Neural progenitor cell (in vitro differentiated cells): ENCODE results near the gene DBH. TPM values are rescaled to one million over a fixed set of nuclear protein-coding genes. Genes with fewer than 3 reads are reported as not detected.

Experiments
- DNase-seq: peaks from one replicate; pipeline ENCODE4 v3.0.0-alpha.2; 2016; ENCODE audit warnings: low spot score
- H2AFZ ChIP-seq: fragments of 200-600 bp; sonication (generic); replicated peaks from 2 replicates; pipeline ENCODE4 v1.6.1; 2016; ENCODE audit warnings: antibody characterized with exemption
- H3F3A ChIP-seq: fragments of 200-600 bp; sonication (generic); 2 replicates; pipeline ENCODE4 v1.6.1; 2016; ENCODE audit warnings: antibody characterized with exemption, low read depth
- H3K27ac ChIP-seq: fragments of 200-600 bp; sonication (generic); 2 replicates; pipeline ENCODE4 v1.5.1; 2016; ENCODE audit warnings: mild to moderate bottlenecking
- H3K27me3 ChIP-seq: fragments of 200-600 bp; sonication (generic); 2 replicates; pipeline ENCODE4 v1.6.1; 2016; ENCODE audit warnings: mild to moderate bottlenecking, moderate library complexity
- H3K36me3 ChIP-seq: fragments of 200-600 bp; sonication (generic); 2 replicates; pipeline ENCODE4 v1.5.1; 2016
- H3K4me1 ChIP-seq: fragments of 200-600 bp; sonication (generic); 2 replicates; pipeline ENCODE4 v1.6.1; 2016; ENCODE audit warnings: mixed run types
- H3K4me2 ChIP-seq: fragments of 200-600 bp; sonication (generic); 2 replicates; pipeline ENCODE4 v1.6.1; 2016
- H3K4me3 ChIP-seq: fragments of 200-600 bp; sonication (generic); 2 replicates; pipeline ENCODE4 v1.5.1; 2016
- H3K79me2 ChIP-seq: fragments of 200-600 bp; sonication (generic); 2 replicates; pipeline ENCODE4 v1.6.1; 2016; ENCODE audit warnings: low read depth
- H3K9ac ChIP-seq: fragments of 200-600 bp; sonication (generic); 2 replicates; pipeline ENCODE4 v1.6.1; 2016
- H3K9me3 ChIP-seq: fragments of 200-600 bp; sonication (generic); 2 replicates; pipeline ENCODE4 v1.5.1; 2016; ENCODE audit warnings: low read depth
- H4K20me1 ChIP-seq: fragments of 200-600 bp; sonication (generic); 2 replicates; pipeline ENCODE4 v1.6.1; 2016; ENCODE audit warnings: low read depth
- H3K27ac Mint-ChIP-seq: 3 replicates; pipeline ENCODE4 v1.8.0; 2021; ENCODE audit warnings: mixed read lengths
- H3K27me3 Mint-ChIP-seq: 2 replicates; pipeline ENCODE4 v1.8.0; 2022; ENCODE audit warnings: low read depth, mild to moderate bottlenecking, inconsistent platforms, moderate library complexity, mixed read lengths; ENCODE audit not compliant: insufficient read depth
- H3K36me3 Mint-ChIP-seq: 3 replicates; pipeline ENCODE4 v1.8.0; 2021; ENCODE audit warnings: mixed read lengths
- H3K4me1 Mint-ChIP-seq: 3 replicates; pipeline ENCODE4 v1.8.0; 2021; ENCODE audit warnings: mixed read lengths
- H3K4me3 Mint-ChIP-seq: 3 replicates; pipeline ENCODE4 v1.8.0; 2021; ENCODE audit warnings: mild to moderate bottlenecking, moderate library complexity, mixed read lengths
- H3K9me3 Mint-ChIP-seq: 3 replicates; pipeline ENCODE4 v1.8.0; 2020; ENCODE audit warnings: mixed read lengths
- EZH2 ChIP-seq: fragments of 200-600 bp; sonication (generic); IDR thresholded peaks from 2 replicates; pipeline ENCODE4 v1.6.1; 2017; ENCODE audit warnings: antibody characterized with exemption, mild to moderate bottlenecking, moderate library complexity
- EZH2phosphoT487 ChIP-seq: fragments of 200-600 bp; sonication (generic); IDR thresholded peaks from 2 replicates; pipeline ENCODE4 v1.6.1; 2017; ENCODE audit warnings: antibody characterized with exemption
- total RNA-seq: library from RNA; depleted of rRNA; stranded (reverse); fragments of >200 nt; gene quantifications from 2 replicates; pipeline ENCODE4 v1.2.3, GENCODE V29; 2015; ENCODE audit warnings: low replicate concordance
- TF ChIP-seq, protein P1 (sequence below): fragments of 200-600 bp; sonication (generic); IDR thresholded peaks from 2 replicates; pipeline ENCODE4 v1.5.1; 2017; ENCODE audit warnings: antibody characterized with exemption, mild to moderate bottlenecking

The DBH gene
- total RNA-seq, 1 donor from 2014 or later: not detected

DNA sequence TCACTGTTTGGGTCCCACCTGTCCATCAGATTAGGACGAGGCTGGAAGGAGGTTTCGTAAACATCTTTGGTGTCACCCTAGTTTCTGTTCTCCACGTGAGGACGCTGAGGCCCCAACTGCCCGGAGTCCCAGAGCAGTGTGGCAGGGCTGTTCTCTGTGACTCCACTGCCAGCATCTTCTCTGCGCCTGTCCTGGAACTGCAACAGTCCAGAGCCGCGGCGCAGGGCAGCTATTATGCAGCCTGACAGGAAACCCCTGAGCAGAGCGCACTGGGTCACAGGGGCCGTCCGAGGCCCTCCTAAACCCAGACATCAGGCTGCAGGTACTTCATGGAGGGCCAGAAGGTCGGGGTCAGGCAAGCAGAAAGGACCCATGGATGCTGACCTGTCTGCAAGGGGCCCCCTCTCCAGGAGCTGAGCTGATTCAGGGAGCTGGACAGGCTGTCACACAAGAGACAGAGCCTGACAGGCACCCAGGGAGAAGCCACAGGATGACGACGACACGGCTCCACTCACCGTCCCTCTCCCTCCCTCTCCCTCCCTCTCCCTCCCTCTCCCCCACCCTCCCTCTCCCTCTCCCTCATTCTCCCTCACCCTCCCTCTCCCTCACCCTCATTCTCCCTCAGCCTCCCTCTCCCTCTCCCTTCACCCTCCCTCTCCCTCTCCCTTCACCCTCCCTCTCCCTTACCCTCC lies 31.7 kb downstream of the DBH start:
- H4K20me1 ChIP-seq: no peaks in the 10 kb centered on the region
- H3K4me1 ChIP-seq: no peaks in the 10 kb centered on the region
- H3K4me3 Mint-ChIP-seq: no peak overlapping the region
- H3K27me3 ChIP-seq: no peaks in the 10 kb centered on the region
- no peak overlapping the region for H3K9ac ChIP-seq
- H3K27ac Mint-ChIP-seq: no peak overlapping the region
- H3K36me3 Mint-ChIP-seq: no peaks in the 10 kb centered on the region
- no peaks in the 10 kb centered on the region for H3K36me3 ChIP-seq
- no peak overlapping the region for H3K4me2 ChIP-seq
- no peaks in the 10 kb centered on the region for H3F3A ChIP-seq
- H3K4me3 ChIP-seq: no peak overlapping the region
- TF ChIP-seq EZH2phosphoT487 (no peak), EZH2 (no peak)
- TF ChIP-seq, protein P1, sequence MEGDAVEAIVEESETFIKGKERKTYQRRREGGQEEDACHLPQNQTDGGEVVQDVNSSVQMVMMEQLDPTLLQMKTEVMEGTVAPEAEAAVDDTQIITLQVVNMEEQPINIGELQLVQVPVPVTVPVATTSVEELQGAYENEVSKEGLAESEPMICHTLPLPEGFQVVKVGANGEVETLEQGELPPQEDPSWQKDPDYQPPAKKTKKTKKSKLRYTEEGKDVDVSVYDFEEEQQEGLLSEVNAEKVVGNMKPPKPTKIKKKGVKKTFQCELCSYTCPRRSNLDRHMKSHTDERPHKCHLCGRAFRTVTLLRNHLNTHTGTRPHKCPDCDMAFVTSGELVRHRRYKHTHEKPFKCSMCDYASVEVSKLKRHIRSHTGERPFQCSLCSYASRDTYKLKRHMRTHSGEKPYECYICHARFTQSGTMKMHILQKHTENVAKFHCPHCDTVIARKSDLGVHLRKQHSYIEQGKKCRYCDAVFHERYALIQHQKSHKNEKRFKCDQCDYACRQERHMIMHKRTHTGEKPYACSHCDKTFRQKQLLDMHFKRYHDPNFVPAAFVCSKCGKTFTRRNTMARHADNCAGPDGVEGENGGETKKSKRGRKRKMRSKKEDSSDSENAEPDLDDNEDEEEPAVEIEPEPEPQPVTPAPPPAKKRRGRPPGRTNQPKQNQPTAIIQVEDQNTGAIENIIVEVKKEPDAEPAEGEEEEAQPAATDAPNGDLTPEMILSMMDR: no peak
- DNase-seq: no peak
- H3K4me1 Mint-ChIP-seq: peaks cover 4% of the 10 kb centered on the region
- H2AFZ ChIP-seq: no peak overlapping the region
- no peak overlapping the region for H3K27ac ChIP-seq
- H3K9me3 ChIP-seq: no peaks in the 10 kb centered on the region
- no peaks in the 10 kb centered on the region for H3K9me3 Mint-ChIP-seq
- H3K79me2 ChIP-seq: no peaks in the 10 kb centered on the region
- peaks cover 5% of the 10 kb centered on the region for H3K27me3 Mint-ChIP-seq

GRCh38 chr9:133669182-133669801 lies 33.1 kb downstream of the DBH start:
- Mint-ChIP-seq H3K9me3 (no peaks in the 10 kb centered on the region), H3K36me3 (no peaks in the 10 kb centered on the region), H3K4me3 (no peak overlapping the region), H3K27ac (no peak overlapping the region), H3K4me1 (peaks cover 12% of the 10 kb centered on the region), H3K27me3 (peaks cover 5% of the 10 kb centered on the region)
- no peaks in the 10 kb centered on the region for H3F3A ChIP-seq
- H3K9me3 ChIP-seq: no peaks in the 10 kb centered on the region
- no peak overlapping the region for H3K27ac ChIP-seq
- no peaks in the 10 kb centered on the region for H3K79me2 ChIP-seq
- no peak overlapping the region for H3K4me2 ChIP-seq
- H3K27me3 ChIP-seq: no peaks in the 10 kb centered on the region
- TF ChIP-seq EZH2phosphoT487 (no peak), EZH2 (no peak)
- TF ChIP-seq, protein P1: no peak
- H3K36me3 ChIP-seq: no peaks in the 10 kb centered on the region
- H3K9ac ChIP-seq: no peak overlapping the region
- no peaks in the 10 kb centered on the region for H4K20me1 ChIP-seq
- DNase-seq: no peak
- H3K4me1 ChIP-seq: no peaks in the 10 kb centered on the region
- H3K4me3 ChIP-seq: no peak overlapping the region
- no peak overlapping the region for H2AFZ ChIP-seq

- H3K79me2 ChIP-seq: no peaks in the 10 kb centered on the region
- Mint-ChIP-seq H3K27me3 (peaks cover 5% of the 10 kb centered on the region), H3K36me3 (no peaks in the 10 kb centered on the region), H3K27ac (no peak overlapping the region), H3K4me1 (peaks cover 14% of the 10 kb centered on the region), H3K4me3 (no peak overlapping the region), H3K9me3 (no peaks in the 10 kb centered on the region)
- no peak overlapping the region for H3K27ac ChIP-seq
- H3K9ac ChIP-seq: no peak overlapping the region
- H3K27me3 ChIP-seq: no peaks in the 10 kb centered on the region
- H3K9me3 ChIP-seq: no peaks in the 10 kb centered on the region
- H2AFZ ChIP-seq: no peak overlapping the region
- no peaks in the 10 kb centered on the region for H3K36me3 ChIP-seq
- DNase-seq: no peak
- no peaks in the 10 kb centered on the region for H4K20me1 ChIP-seq
- H3F3A ChIP-seq: no peaks in the 10 kb centered on the region
- TF ChIP-seq, protein P1: no peak
- TF ChIP-seq EZH2phosphoT487 (no peak), EZH2 (no peak)
- H3K4me1 ChIP-seq: no peaks in the 10 kb centered on the region
- no peak overlapping the region for H3K4me2 ChIP-seq
- no peak overlapping the region for H3K4me3 ChIP-seq
Observed at GRCh38 chr9:133670466-133670865, 34.3 kb downstream of the DBH start.
